Measurements from ENCODE around the gene ZFAND3.
"Not testable (repeated sequence)": the region's sequence is repeated elsewhere in the genome, so short reads cannot be mapped to it uniquely, and the experiment has no call there.

Gene ZFAND3

GRCh38 chr6:38091613-38092012, 272.1 kb downstream of the ZFAND3 start:
- DNase-seq (ENCODE audit: low read depth) = no peak

- DNase-seq (ENCODE audit: low read depth) = no peak
Observed at GRCh38 chr6:38092465-38092864, 272.9 kb downstream of the ZFAND3 start.

DNA sequence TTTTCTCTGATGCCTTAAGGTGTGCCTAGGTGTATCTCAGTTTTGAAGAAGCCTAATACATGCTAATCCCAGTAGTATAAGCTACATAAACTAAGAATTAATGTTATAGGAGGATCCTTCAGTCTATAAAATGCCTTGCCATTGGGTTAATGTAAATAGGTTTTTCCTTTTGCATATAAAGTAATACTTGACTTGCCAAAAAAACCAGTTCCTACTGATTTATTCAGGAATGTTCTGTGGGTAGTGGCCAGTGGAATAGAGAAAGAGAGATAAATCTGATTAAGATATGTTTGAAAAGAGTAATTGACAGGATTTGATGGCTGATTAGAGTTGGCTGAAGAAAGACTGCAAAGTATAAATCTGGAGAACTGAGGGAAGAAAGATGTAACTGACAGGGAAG, 273.4 kb downstream of the ZFAND3 start:
- DNase-seq (ENCODE audit: low read depth) = no peak

DNA sequence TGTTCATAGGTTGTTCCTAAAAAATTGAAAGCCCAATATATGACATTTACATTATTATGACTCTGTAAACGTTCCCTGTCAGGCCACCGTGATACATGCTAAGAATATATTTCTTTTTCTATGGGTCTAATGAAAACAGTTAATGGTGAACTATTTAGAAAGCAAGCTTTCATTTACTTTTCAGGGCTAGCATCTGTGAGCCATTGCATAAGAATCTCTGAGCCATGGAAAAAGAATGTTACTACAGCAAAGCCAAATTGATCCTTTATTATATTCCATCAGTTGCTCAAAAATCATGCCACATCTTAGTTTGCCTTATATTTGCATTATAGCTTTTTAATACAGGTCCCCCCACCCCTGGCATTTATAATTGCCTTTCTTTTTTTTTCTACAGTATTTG, 275.5 kb downstream of the ZFAND3 start:
- DNase-seq (ENCODE audit: low read depth) = peak; percentile 43

DNA sequence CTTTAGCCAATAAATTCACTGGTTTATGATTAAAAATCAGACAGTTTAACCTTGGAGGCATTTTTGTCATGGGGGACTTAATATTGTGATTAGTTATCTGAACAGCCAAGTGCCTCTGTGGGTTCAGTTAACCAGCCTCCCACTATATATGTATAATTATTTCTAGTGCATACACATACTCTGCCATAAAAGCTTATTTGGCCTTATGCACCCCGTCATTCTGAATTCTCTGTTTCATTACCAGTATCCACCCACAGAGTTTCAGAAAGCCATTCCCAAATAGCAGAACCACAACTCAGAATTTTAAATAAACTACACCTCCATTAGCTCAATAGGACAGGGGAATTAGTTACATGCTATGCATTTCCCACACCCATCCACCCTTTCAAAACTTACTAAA, 279.7 kb downstream of the ZFAND3 start:
- no peak for DNase-seq (ENCODE audit: low read depth)

GRCh38 chr6:38100380-38100779, 280.9 kb downstream of the ZFAND3 start:
- no peak for DNase-seq (ENCODE audit: low read depth)

DNA sequence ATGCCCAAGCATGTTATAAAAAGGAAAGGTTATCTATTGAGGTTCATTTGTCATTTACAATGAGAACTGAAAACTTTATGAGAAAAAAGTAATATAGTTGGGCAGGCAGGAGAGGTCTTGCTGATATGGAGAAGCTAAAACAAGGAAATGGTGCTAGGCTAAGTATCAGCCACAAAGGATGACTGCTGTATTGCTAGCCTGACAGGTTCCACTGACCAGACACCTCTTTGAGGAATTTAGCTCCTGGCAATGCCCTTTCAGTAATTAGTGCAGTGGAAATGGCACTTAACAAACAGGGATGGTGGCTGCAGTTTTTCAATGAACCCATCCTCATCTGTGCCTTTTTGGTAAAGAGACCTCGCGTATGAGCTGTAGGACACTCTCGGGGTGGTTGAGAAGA, 284.4 kb downstream of the ZFAND3 start:
- no peak for DNase-seq (ENCODE audit: low read depth)

DNA sequence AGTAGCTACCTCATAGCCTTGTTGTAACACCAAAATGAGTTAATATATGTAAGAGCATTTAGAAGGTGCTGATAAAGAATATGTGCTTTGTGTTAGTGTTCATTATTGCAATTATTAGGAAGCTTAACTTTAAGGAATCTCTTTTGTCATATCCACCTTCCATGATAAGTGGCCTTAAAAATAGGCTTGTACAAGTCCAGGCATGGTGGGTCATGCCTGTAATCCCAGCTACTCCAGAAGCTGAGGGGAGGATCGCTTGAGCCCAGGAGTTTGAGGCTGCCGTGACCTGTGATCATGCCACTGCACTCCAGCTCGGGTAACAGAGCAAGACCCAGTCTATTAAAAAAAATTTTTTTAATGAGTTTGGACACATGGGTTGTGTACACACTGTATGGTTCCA, 285.5 kb downstream of the ZFAND3 start:
- DNase-seq (ENCODE audit: low read depth) = no peak

GRCh38 chr6:38107073-38107472, 287.5 kb downstream of the ZFAND3 start:
- no peak for DNase-seq (ENCODE audit: low read depth)

GRCh38 chr6:38110481-38110971, 291.0 kb downstream of the ZFAND3 start:
- DNase-seq (ENCODE audit: low read depth) = no peak

- no peak for DNase-seq (ENCODE audit: low read depth)
Observed at GRCh38 chr6:38112181-38112580, 292.7 kb downstream of the ZFAND3 start.

DNA sequence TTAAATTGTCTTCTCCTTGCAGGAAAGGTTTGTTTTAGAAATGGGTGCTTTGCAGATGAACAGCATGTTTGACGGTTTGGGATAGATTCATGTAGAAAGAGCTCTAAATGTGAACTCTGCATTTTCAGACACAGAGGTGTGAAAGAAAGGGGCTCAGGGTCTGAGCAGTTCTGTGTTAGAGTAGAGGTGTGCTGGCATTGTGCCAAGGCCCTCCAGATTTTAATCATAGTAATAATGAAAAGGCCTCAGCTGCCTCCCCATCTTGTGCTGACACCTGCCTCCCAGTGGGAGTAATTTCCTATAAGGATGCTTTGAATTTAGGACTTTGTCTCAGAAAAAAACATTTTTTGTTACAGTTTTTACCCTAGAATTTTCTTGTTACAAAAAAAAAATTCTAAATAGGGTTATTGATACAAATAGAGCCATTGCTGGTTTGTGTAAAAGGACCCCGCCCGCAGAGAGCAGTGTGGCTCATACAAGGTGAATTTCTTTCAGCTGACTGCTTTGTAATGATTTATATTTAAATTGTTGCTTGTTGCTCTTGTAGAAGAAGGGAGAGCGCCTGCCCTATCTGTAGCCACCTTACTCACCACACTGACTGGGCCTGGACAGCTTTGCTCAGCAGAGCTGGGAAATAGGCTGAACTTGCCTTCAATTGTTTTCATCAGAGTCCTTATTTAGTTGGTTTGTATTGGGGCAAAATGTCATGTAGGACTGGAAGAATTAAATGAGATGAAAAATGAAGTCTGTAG, 294.5 kb downstream of the ZFAND3 start:
- no peak for DNase-seq (ENCODE audit: low read depth)

- no peak for DNase-seq (ENCODE audit: low read depth)
Observed at GRCh38 chr6:38114976-38115625, 295.6 kb downstream of the ZFAND3 start.

- no peak for DNase-seq (ENCODE audit: low read depth)
Observed at GRCh38 chr6:38115626-38116008, 296.1 kb downstream of the ZFAND3 start.

DNA sequence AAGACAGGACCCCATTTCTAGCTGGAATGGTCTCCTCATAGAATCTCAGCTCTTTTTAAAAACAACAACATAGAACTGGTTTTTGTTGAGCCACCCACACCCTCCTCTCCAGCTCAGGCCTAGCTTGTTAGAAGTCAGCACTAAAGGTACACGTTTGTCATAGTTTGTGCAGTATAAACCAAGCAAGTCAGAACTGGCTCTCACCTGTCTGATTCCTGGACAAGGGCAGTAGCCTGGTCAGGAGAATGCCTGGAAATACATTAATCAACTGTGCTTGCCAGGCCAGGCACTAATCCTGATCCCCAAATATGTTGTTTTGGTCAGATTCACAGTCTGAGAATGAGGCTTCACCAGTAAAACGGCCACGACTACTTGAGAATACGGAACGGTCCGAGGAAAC, 296.7 kb downstream of the ZFAND3 start:
- no peak for DNase-seq (ENCODE audit: low read depth)

DNA sequence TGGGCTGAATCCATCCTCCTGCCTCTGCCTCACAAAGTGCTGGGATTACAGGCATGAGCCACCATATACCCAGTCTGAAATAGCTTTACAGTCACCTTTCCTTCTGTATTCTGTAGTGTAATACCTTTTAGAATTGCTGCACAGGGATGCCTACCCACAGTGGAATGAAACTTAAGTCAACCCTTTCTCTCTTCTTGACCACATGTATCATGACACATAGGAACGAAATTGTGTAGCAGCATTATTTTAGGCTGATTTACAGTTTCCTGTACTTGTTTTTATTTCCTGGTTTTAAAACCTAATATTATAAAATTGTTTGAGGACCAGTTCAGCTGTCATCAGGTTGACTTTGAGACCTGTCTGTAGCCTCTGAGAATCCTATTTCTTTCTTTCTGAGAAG, 297.8 kb downstream of the ZFAND3 start:
- peak; percentile 18 for DNase-seq (ENCODE audit: low read depth)

- DNase-seq (ENCODE audit: low read depth) = no peak
Observed at GRCh38 chr6:38118791-38119365, 299.4 kb downstream of the ZFAND3 start.

- DNase-seq (ENCODE audit: low read depth) = no peak
Observed at GRCh38 chr6:38119516-38119915, 300.0 kb downstream of the ZFAND3 start.

- DNase-seq (ENCODE audit: low read depth) = not testable (repeated sequence)
Observed at GRCh38 chr6:38124224-38124926, 304.8 kb downstream of the ZFAND3 start.

GRCh38 chr6:38127284-38127683, 307.8 kb downstream of the ZFAND3 start:
- DNase-seq (ENCODE audit: low read depth) = no peak

- DNase-seq (ENCODE audit: low read depth) = peak; percentile 88
Observed at GRCh38 chr6:38131527-38131965, 312.0 kb downstream of the ZFAND3 start.

GRCh38 chr6:38133932-38134703, 314.6 kb downstream of the ZFAND3 start:
- no peak for DNase-seq (ENCODE audit: low read depth)
